Hepatocyte (in vitro differentiated cells): ENCODE measurements around the gene RUNX1.

Source experiments
- CTCF ChIP-seq: fragments of 200-600 bp; sonication (generic); IDR thresholded peaks from 2 replicates; pipeline ENCODE4 v1.5.1; 2016; ENCODE audit warnings: antibody characterized with exemption, mild to moderate bottlenecking; ENCODE audit not compliant: poor library complexity
- EZH2 ChIP-seq: fragments of 200-600 bp; sonication (generic); IDR thresholded peaks from 2 replicates; pipeline ENCODE4 v1.6.1; 2016; ENCODE audit warnings: antibody characterized with exemption, mild to moderate bottlenecking, borderline replicate concordance
- EZH2phosphoT487 ChIP-seq: fragments of 200-600 bp; sonication (generic); IDR thresholded peaks from one replicate; pipeline ENCODE4 v1.6.1; 2018; ENCODE audit warnings: antibody characterized with exemption, mild to moderate bottlenecking, low read depth, moderate library complexity; ENCODE audit not compliant: unreplicated experiment, severe bottlenecking

GRCh38 chr21:34925597-34925996, 123.5 kb downstream of the RUNX1 start:
- TF ChIP-seq EZH2: no peak
- no peak for TF ChIP-seq CTCF
- TF ChIP-seq EZH2phosphoT487: no peak
